ENCODE measurements around the gene HHATL. TPM values are rescaled to one million over a fixed set of nuclear protein-coding genes. Genes with fewer than 3 reads are reported as not detected.
"Not testable (repeated sequence)": the region's sequence is repeated elsewhere in the genome, so short reads cannot be mapped to it uniquely, and the experiment has no call there.

The HHATL gene
- total RNA-seq, 2 experiments from 2014 or later: not detected

DNA sequence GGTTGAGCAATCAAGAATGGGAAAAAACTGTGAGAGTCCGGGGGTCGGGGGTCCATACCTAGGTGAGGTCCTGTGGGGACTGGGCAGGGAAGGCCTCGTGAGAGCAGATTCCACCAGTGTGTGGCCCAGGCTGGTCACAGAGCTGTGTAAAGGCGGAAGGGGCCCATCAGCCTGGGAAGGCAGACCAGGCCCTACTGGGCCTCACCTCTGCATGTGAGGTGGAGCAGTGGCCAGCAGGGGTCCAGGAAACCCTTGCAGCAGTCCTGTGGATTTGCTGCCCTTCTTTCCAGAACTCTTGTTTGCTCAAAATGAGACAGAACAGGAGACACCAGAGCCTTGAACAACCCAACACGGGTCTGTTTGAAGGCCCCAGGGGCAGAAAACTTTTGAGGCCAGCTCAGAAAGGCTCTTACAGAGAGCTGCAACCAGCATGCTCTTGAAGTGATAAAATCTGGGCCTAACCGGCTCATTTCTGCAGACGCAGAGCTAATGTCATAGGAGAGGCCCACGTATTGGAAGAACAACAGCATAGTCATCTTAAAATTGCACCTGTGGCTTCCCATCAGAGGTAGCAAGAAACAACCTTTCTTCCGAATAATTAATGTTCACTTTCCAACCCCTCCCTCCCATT, 30.3 kb upstream of the HHATL start:
- DNase-seq (no peak), ATAC-seq (no peak)
- CTCF ChIA-PET: interaction anchor here (1.3 kb wide), 1 partner anchor 34 kb away, joined by 3 read pairs; no protein-coding TSS in a partner anchor
- POLR2A ChIA-PET: interaction anchor here (0.6 kb wide), 1 partner anchor 178 kb away, joined by 4 read pairs; no protein-coding TSS in a partner anchor
- H3K4me1 Mint-ChIP-seq (ENCODE audit: low read depth): no peaks in the 10 kb centered on the region
- H3K9me3 Mint-ChIP-seq (ENCODE audit: insufficient read depth): no peaks in the 10 kb centered on the region
- H3K4me3 Mint-ChIP-seq: no peak overlapping the region
- H3K27me3 Mint-ChIP-seq (ENCODE audit: low read depth): peaks cover 2% of the 10 kb centered on the region
- H3K27ac Mint-ChIP-seq: no peak overlapping the region
- no peaks in the 10 kb centered on the region for H3K36me3 Mint-ChIP-seq (ENCODE audit: low read depth)

DNA sequence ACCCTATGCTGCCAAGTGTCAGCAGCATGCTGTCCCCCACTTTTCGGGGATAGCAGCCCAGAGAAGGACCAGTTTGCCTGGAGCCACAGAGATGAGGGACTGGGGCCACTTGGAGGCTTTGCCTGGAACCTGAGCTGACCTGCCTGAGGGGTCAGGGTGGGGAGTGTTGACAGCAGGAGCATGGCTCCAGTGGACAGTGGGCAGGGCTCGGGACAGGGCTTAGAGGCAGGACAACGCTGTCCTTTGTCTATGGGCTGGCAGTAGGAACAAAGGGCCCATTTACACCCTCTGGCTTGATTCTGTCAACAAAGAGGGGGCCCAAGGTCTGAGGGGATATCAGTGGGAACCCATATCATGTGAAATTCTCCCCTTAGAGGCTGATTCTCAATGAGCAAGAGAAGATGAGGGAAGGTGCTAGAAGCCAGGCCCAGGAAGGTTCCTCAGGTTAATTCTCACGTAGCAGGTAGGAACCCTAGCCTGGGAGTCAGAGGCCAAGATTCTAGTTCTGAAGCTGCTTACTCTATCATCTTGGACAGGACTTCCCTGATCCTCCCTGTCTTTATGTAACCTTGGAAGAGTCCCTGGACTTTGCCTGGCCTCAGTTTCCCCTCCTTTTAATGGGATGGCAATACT, 29.7 kb upstream of the HHATL start:
- ATAC-seq (no peak), DNase-seq (no peak)
- no peaks in the 10 kb centered on the region for H3K4me1 Mint-ChIP-seq (ENCODE audit: low read depth)
- no peak overlapping the region for H3K4me3 Mint-ChIP-seq
- no peaks in the 10 kb centered on the region for H3K36me3 Mint-ChIP-seq (ENCODE audit: low read depth)
- no peak overlapping the region for H3K27ac Mint-ChIP-seq
- POLR2A ChIA-PET: interaction anchor here (0.6 to 0.8 kb wide), 2 partner anchors 177 to 315 kb away, joined by 3 to 4 read pairs; no protein-coding TSS in a partner anchor
- CTCF ChIA-PET: interaction anchor here (1.3 kb wide), 1 partner anchor 33 kb away, joined by 3 read pairs; no protein-coding TSS in a partner anchor
- H3K9me3 Mint-ChIP-seq (ENCODE audit: insufficient read depth): no peaks in the 10 kb centered on the region
- H3K27me3 Mint-ChIP-seq (ENCODE audit: low read depth): peaks cover 7% of the 10 kb centered on the region

DNA sequence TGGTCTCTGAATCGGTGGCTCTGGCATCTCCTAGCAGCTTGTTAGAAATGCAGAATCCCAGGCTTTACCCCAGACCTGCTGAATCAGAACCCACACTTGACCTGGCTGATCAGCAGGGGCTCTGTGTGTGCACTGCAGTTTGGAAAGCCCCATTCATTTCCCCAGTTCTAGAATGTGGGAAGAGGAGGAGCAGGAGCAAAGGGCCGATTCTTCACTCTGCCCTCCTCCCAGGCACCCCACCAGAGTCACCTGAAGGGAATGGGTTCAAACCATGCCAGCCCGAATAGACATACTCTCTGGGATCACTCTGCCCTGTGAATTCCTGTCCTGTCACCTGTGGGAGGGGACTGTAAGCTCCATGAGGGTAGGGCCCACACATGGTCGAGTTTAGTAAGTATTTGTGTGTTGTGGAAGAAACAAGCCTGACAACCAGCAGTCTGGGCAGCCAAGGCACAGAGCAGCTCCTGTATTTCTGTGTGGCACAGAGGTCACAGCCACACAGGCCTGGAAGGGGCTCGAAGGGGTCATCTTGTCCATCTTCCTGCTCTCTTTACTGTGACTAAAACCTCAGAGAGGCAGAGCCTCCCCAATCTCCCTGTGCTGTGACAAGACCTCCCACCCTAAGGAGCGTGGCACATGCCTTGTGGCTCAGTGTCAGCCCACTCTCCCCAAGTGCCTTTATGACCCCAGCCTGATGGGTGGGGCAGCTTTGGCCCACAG, 29.0 kb upstream of the HHATL start:
- H3K9me3 Mint-ChIP-seq (ENCODE audit: insufficient read depth): no peaks in the 10 kb centered on the region
- DNase-seq (no peak), ATAC-seq (no peak)
- no peak overlapping the region for H3K4me3 Mint-ChIP-seq
- POLR2A ChIA-PET: interaction anchor here (0.8 kb wide), 1 partner anchor 314 kb away, joined by 3 read pairs; no protein-coding TSS in a partner anchor
- peaks cover 7% of the 10 kb centered on the region for H3K27me3 Mint-ChIP-seq (ENCODE audit: low read depth)
- CTCF ChIA-PET: no interaction called here
- no peaks in the 10 kb centered on the region for H3K36me3 Mint-ChIP-seq (ENCODE audit: low read depth)
- no peaks in the 10 kb centered on the region for H3K4me1 Mint-ChIP-seq (ENCODE audit: low read depth)
- H3K27ac Mint-ChIP-seq: no peak overlapping the region

DNA sequence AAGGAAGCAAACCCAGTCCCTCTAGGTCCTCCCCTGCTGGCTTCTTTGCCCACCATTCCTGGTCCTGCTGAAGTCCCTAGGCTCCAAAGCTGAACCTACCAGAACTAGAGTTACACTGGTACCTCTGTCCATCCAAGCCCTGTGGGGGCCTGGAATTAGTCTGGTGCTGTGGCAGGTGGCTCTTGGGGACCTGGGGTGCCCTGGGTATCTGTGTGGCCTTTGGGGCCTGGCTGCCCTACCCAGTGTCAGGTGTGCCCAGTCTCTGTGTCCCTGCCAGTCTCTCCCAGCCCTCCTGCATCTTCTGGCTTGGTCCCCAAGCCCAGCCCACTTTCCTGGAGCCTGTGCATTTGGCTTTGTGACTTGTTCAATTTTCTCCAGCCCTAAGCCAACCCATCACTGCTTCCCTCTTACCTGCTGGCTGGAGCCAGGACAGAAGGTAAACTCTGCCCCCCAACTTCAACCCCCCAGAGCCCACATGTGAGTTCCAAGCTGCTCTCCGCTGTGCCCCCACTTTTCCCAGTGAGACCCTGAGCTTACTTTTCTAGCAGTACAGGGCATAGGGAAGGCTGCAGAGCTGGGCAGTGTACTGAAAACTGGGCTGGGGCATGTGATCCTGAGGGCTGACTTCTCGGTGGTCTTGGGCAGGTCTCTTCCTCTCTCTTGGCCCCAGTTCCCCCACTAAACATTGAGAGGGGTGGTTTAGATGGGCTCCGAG, 28.3 kb upstream of the HHATL start:
- Mint-ChIP-seq H3K27ac (no peak overlapping the region), H3K4me3 (no peak overlapping the region), H3K9me3 (ENCODE audit: insufficient read depth) (no peaks in the 10 kb centered on the region), H3K4me1 (ENCODE audit: low read depth) (no peaks in the 10 kb centered on the region), H3K36me3 (ENCODE audit: low read depth) (no peaks in the 10 kb centered on the region), H3K27me3 (ENCODE audit: low read depth) (peaks cover 7% of the 10 kb centered on the region)
- ATAC-seq (no peak), DNase-seq (no peak)
- ChIA-PET CTCF (no interaction called here), POLR2A (no interaction called here)

DNA sequence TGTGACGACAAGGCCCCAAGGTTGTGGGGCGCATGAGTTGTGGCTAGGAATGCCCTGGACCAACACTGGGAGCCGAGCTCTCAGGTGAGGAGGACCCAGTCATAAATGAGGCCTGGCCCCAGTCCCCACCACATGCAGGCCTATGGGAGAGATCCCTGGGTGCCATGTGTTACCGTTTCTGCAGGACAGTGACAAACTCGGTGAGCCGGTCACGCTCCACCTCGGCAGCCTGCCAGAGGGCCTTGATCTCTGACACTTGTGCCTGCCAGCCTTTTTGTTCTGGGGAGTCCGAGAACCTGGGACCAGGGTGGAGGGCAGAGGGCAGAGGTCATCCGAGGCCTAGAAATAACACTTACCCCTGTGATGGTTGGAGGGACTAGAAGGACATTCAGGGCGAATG, 27.7 kb upstream of the HHATL start:
- Mint-ChIP-seq H3K4me1 (ENCODE audit: low read depth) (no peaks in the 10 kb centered on the region), H3K4me3 (no peak overlapping the region), H3K9me3 (ENCODE audit: insufficient read depth) (no peaks in the 10 kb centered on the region), H3K36me3 (ENCODE audit: low read depth) (no peaks in the 10 kb centered on the region), H3K27ac (no peak overlapping the region), H3K27me3 (ENCODE audit: low read depth) (peaks cover 7% of the 10 kb centered on the region)
- ChIA-PET POLR2A (no interaction called here), CTCF (no interaction called here)
- ATAC-seq: no peak
- no peak for DNase-seq

DNA sequence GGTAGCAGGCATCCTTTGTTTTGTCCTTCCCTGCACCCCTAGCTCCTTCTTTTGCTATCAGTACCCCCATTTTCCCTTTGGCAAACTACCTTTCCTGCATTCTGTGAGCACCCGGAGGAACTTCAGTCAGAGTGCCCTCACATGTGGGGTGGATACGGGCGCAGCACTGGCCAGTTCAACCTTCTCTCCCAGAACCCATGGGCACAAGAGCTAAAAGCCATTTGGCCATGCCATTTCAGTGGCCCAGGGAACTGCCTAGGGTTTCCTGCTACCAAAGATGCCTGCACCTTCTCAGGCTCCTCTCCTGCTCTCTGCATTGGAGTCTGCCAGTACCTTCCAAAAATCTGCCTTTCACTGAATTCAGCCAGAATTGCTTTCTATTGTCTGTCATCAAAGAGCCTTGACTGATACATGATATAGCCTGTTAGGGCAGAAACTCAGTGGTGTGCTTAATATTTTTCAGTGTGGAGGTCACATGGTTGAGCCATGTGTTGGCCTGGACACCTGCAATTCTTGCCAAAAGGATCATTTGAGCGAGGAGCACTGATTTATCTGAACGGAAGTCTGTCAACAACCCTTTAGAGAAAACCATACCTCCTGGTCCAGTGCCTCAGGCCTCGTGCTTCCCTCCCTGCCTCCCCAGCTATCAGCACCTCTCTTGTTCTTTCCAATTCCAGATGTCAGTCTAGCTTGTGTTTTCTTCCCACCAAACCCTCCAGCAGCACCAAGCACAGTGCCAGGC, 27.0 kb upstream of the HHATL start:
- Mint-ChIP-seq H3K9me3 (ENCODE audit: insufficient read depth) (no peaks in the 10 kb centered on the region), H3K4me1 (ENCODE audit: low read depth) (no peaks in the 10 kb centered on the region), H3K27ac (no peak overlapping the region), H3K4me3 (no peak overlapping the region), H3K27me3 (ENCODE audit: low read depth) (peaks cover 7% of the 10 kb centered on the region), H3K36me3 (ENCODE audit: low read depth) (no peaks in the 10 kb centered on the region)
- ChIA-PET CTCF (no interaction called here), POLR2A (no interaction called here)
- no peak for ATAC-seq
- no peak for DNase-seq

DNA sequence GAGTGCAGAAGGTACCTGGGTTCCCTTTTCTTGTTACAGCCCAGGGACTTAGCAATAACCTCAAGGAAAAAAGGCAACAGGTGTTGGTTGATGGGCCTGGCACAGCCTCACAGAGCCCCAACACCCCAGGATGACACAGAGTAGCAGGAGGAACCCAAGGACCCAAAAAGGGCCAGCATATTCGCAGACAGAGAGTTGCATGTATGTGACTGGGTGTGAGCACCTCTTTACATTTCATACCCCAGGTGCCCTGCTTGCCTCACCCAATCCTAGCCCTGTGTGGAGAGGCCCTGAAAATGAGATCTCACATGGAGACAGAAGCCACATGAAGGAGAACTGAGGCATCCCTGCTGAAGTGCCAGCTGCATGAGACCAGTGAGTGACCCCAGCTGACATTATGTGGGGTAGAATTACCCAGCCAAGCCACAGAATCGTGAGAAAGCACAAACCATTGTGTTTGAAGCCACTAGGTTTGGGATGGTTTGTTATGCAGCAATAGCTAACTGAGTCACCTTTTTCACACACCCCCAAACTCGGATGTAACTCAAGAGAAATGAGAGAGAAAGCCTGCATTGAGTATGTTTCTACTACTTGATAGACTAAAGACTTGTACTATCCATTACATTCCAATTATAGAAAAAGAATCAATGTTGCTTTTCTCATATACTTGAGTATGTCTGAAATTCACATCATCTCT, 26.2 kb upstream of the HHATL start:
- Mint-ChIP-seq H3K4me3 (no peak overlapping the region), H3K36me3 (ENCODE audit: low read depth) (no peaks in the 10 kb centered on the region), H3K27ac (no peak overlapping the region), H3K4me1 (ENCODE audit: low read depth) (no peaks in the 10 kb centered on the region), H3K27me3 (ENCODE audit: low read depth) (peaks cover 11% of the 10 kb centered on the region), H3K9me3 (ENCODE audit: insufficient read depth) (no peaks in the 10 kb centered on the region)
- DNase-seq (no peak), ATAC-seq (no peak)
- CTCF ChIA-PET: no interaction called here
- POLR2A ChIA-PET: no interaction called here

DNA sequence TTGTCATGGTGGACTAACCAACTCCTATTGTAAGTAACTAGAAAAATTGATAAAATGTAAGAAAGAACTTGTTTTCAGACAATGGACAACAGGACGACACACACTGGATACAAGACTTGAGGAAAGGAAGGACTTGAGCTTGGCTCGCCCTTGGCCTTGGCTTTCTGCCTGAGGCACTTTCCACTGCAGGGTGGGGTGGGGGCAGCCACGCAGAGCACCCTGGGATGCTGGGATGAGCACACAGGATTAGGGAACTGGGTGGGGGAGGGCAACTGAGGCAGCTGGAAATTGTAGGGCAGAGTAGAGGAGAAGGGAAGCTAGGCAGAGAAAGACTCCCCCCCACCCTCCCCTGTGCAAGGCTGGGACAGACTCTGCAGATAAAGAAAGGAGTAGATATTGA, 25.5 kb upstream of the HHATL start:
- ChIA-PET CTCF (no interaction called here), POLR2A (no interaction called here)
- ATAC-seq: no peak
- peaks cover 15% of the 10 kb centered on the region for H3K27me3 Mint-ChIP-seq (ENCODE audit: low read depth)
- H3K9me3 Mint-ChIP-seq (ENCODE audit: insufficient read depth): no peaks in the 10 kb centered on the region
- no peaks in the 10 kb centered on the region for H3K36me3 Mint-ChIP-seq (ENCODE audit: low read depth)
- H3K4me1 Mint-ChIP-seq (ENCODE audit: low read depth): no peaks in the 10 kb centered on the region
- no peak overlapping the region for H3K4me3 Mint-ChIP-seq
- DNase-seq: no peak
- H3K27ac Mint-ChIP-seq: no peak overlapping the region

DNA sequence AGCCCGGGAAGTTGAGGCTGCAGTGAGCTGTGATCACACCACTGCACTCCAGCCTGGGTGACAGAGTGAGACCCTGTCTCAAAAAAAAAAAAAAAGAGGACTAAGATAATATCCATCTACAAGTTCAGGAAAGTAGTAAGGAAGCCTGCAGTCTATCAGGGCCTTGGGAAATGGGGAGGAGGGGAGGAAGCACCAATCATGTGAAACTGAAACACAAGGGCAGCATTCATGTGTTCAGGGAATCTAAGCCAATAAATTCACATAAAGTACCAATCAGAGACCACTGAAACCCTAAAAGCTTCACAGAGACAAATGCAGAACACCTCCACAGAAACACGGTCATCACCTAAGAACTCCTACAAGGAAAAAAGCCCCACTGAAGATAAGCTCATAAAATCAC, 22.9 kb upstream of the HHATL start:
- Mint-ChIP-seq H3K27ac (no peak overlapping the region), H3K36me3 (ENCODE audit: low read depth) (no peaks in the 10 kb centered on the region), H3K4me3 (no peak overlapping the region), H3K4me1 (ENCODE audit: low read depth) (no peaks in the 10 kb centered on the region), H3K9me3 (ENCODE audit: insufficient read depth) (no peaks in the 10 kb centered on the region), H3K27me3 (ENCODE audit: low read depth) (peaks cover 15% of the 10 kb centered on the region)
- ATAC-seq (no peak), DNase-seq (no peak)
- CTCF ChIA-PET: no interaction called here
- POLR2A ChIA-PET: no interaction called here

DNA sequence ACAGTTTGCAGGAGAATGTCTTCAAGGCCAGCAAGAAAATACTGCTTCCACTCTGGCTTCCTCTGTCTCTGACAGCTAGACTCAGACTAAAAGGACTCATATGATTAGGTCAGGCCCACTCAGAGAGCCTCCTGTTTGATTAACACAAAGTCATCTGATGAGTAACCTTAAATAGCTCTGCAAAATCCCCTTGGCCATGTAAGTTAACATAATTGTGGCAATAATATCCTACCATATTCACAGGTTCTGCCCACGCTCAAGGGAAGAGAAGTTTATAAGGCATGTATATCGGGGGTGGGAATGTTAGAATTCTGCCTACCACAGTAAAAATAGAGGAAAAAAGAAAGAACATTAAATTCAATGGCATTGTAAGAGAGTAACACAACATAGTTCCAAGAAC, 20.6 kb upstream of the HHATL start:
- Mint-ChIP-seq H3K27me3 (ENCODE audit: low read depth) (peaks cover 15% of the 10 kb centered on the region), H3K9me3 (ENCODE audit: insufficient read depth) (no peaks in the 10 kb centered on the region), H3K4me1 (ENCODE audit: low read depth) (no peaks in the 10 kb centered on the region), H3K36me3 (ENCODE audit: low read depth) (no peaks in the 10 kb centered on the region), H3K27ac (no peak overlapping the region), H3K4me3 (no peak overlapping the region)
- ATAC-seq (no peak), DNase-seq (no peak)
- ChIA-PET POLR2A (no interaction called here), CTCF (interaction anchor here (1.2 kb wide), 1 partner anchor 158 kb away, joined by 3 read pairs; no protein-coding TSS in a partner anchor)

DNA sequence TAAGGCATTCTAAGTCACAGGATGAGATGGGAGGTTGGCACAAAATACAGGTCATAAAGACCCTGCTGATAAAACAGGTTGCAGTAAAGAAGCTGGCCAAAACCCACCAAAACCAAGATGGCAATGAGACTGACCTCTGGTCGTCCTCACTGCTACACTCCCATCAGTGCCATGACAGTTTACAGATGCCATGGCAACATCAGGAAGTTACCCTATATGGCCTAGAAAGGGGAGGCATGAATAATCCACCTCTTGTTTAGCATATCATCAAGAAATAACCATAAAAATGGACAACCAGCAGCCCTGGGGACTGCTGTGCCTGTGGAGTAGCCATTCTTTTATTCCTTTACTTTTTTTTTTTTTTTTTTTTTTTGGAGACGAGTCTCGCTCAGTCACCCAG, 19.8 kb upstream of the HHATL start:
- ATAC-seq: not testable (repeated sequence)

More for the DNA sequence above, 19.8 kb upstream of the HHATL start:
- H3K36me3 Mint-ChIP-seq (ENCODE audit: low read depth); H3K27me3 Mint-ChIP-seq (ENCODE audit: low read depth); DNase-seq; H3K4me1 Mint-ChIP-seq (ENCODE audit: low read depth); H3K27ac Mint-ChIP-seq; POLR2A ChIA-PET; H3K4me3 Mint-ChIP-seq; CTCF ChIA-PET; H3K9me3 Mint-ChIP-seq (ENCODE audit: insufficient read depth): not testable (repeated sequence)
